Panc1 (cell line): ENCODE data around the gene RELA.

Source experiments
- POLR2AphosphoS5 ChIP-seq: IDR thresholded peaks from 2 replicates; pipeline ENCODE4 v1.6.1; 2012; ENCODE audit warnings: mild to moderate bottlenecking, low read depth, low read length, moderate library complexity
- SIN3A ChIP-seq: IDR thresholded peaks from 2 replicates; pipeline ENCODE4 v1.6.1; 2012; ENCODE audit warnings: low read depth, mild to moderate bottlenecking, low read length, moderate library complexity, borderline replicate concordance; ENCODE audit not compliant: insufficient read depth
- TF ChIP-seq, protein P1 (sequence below): fragments of 450-650 bp; IDR thresholded peaks from 2 replicates; pipeline ENCODE4 v1.5.1; 2017; ENCODE audit warnings: mild to moderate bottlenecking
- TF ChIP-seq, protein P2 (sequence below), 2 experiments: IDR thresholded peaks; 2 replicates each; pipeline ENCODE4 v1.6.1; 2011 to 2012; ENCODE audit warnings: low read depth in 2 of 2, control low read depth in 1 of 2, low read length in 1 of 2, mild to moderate bottlenecking in 1 of 2, moderate library complexity in 1 of 2; ENCODE audit not compliant: insufficient read depth in 1 of 2

DNA sequence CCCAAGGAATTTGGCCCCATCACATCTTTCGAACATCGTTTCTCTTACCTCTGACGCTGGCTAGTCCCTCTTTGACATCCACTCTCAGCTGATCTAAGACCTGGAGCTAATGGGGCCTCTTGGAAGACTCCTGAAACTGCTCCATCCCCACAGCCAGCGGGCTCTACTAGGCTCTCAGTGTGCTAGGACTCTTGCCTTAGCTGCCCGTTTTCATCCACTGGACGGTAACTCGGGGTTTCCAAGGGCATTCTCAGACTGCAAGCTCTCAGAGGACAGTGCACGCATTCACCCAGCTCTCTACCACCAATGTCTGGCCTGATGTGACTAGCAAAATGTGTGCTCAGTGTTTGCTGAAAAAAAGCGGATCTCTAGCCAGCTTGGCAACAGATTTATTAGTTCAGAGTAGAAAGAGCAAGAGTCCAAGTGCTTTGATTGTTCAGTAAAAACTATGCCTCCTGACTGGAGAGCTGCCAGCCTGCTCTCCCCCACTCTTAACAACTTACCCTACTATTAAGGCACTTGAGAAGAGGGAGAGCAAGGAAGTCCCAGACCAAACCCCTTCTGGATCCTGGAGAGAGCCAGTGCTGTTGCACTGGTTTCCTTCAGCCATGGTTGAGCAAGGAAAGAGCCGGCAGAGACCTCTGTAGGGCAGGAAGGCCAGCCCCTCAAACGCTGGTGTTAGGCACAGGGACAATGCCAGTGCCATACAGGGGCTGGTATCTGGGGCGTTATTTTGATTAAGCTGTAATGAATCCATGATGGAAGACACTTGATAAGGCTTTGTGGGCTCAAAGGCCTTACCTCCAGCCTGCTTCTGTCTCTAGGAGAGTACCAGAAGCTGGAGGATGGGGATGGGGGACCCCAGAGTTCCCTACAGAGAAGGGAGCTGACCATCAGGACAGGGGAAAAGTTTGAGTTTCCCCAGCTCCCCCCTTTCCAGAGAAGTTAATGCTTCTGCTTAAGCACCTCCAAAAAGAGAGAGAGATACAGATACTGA is 9.2 kb downstream of the RELA start:
- TF ChIP-seq, protein P1, sequence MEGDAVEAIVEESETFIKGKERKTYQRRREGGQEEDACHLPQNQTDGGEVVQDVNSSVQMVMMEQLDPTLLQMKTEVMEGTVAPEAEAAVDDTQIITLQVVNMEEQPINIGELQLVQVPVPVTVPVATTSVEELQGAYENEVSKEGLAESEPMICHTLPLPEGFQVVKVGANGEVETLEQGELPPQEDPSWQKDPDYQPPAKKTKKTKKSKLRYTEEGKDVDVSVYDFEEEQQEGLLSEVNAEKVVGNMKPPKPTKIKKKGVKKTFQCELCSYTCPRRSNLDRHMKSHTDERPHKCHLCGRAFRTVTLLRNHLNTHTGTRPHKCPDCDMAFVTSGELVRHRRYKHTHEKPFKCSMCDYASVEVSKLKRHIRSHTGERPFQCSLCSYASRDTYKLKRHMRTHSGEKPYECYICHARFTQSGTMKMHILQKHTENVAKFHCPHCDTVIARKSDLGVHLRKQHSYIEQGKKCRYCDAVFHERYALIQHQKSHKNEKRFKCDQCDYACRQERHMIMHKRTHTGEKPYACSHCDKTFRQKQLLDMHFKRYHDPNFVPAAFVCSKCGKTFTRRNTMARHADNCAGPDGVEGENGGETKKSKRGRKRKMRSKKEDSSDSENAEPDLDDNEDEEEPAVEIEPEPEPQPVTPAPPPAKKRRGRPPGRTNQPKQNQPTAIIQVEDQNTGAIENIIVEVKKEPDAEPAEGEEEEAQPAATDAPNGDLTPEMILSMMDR, result no peak
- TF ChIP-seq, protein P2, sequence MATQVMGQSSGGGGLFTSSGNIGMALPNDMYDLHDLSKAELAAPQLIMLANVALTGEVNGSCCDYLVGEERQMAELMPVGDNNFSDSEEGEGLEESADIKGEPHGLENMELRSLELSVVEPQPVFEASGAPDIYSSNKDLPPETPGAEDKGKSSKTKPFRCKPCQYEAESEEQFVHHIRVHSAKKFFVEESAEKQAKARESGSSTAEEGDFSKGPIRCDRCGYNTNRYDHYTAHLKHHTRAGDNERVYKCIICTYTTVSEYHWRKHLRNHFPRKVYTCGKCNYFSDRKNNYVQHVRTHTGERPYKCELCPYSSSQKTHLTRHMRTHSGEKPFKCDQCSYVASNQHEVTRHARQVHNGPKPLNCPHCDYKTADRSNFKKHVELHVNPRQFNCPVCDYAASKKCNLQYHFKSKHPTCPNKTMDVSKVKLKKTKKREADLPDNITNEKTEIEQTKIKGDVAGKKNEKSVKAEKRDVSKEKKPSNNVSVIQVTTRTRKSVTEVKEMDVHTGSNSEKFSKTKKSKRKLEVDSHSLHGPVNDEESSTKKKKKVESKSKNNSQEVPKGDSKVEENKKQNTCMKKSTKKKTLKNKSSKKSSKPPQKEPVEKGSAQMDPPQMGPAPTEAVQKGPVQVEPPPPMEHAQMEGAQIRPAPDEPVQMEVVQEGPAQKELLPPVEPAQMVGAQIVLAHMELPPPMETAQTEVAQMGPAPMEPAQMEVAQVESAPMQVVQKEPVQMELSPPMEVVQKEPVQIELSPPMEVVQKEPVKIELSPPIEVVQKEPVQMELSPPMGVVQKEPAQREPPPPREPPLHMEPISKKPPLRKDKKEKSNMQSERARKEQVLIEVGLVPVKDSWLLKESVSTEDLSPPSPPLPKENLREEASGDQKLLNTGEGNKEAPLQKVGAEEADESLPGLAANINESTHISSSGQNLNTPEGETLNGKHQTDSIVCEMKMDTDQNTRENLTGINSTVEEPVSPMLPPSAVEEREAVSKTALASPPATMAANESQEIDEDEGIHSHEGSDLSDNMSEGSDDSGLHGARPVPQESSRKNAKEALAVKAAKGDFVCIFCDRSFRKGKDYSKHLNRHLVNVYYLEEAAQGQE (IDR thresholded peaks at IDR 0.05; ENCODE audit: insufficient read depth in 1 of 2, low read depth in 2 of 2, low read length in 1 of 2), result no peak
- 0 out of 2 replicates have a peak, but pooled peaks have one; percentile 1 for TF ChIP-seq SIN3A
- no peak; the same call in 1 of the 2 replicates for TF ChIP-seq POLR2AphosphoS5
